Fibroblast of lung (primary cell): ENCODE data around the gene AGAP1. TPM values are rescaled to one million over a fixed set of nuclear protein-coding genes. Genes with fewer than 3 reads are reported as not detected.

Source experiments
- DNase-seq, 2 donors: peaks; one replicate each; pipeline versions ENCODE4 v3.0.0 to v3.0.0-alpha.2; 2010; ENCODE audit warnings: low read depth in 2 of 2
- H2AFZ ChIP-seq: 2 replicates; pipeline ENCODE4 v1.5.1; 2012; ENCODE audit warnings: low read length, control low read depth, inconsistent platforms
- H3K27ac ChIP-seq: 2 replicates; pipeline ENCODE4 v1.5.1; 2011; ENCODE audit warnings: low read length, control low read depth; ENCODE audit not compliant: insufficient read depth
- H3K27me3 ChIP-seq: 2 replicates; pipeline ENCODE4 v1.5.1; 2011; ENCODE audit warnings: mild to moderate bottlenecking, low read length; ENCODE audit not compliant: control insufficient read depth, insufficient read depth
- H3K36me3 ChIP-seq: 2 replicates; pipeline ENCODE4 v1.5.1; 2011; ENCODE audit warnings: low read length; ENCODE audit not compliant: control insufficient read depth, insufficient read depth
- H3K4me1 ChIP-seq: 2 replicates; pipeline ENCODE4 v1.5.1; 2011; ENCODE audit warnings: low read length; ENCODE audit not compliant: control insufficient read depth, insufficient read depth; ENCODE audit errors: extremely low read depth
- H3K4me2 ChIP-seq: 2 replicates; pipeline ENCODE4 v1.5.1; 2011; ENCODE audit warnings: low read length, control low read depth; ENCODE audit not compliant: insufficient read depth; ENCODE audit errors: extremely low read depth
- H3K4me3 ChIP-seq, 4 experiments: fragments of 200-600 bp in 1 of 4; sonication (generic) in 1 of 4; replicated peaks in 1 of 4; 2 replicates each; pipeline ENCODE4 v1.5.1; 2011 to 2016; ENCODE audit warnings: low read length in 4 of 4, low read depth in 3 of 4, mild to moderate bottlenecking in 3 of 4, control low read depth in 2 of 4, inconsistent platforms in 1 of 4, mixed read lengths in 1 of 4; ENCODE audit not compliant: insufficient read depth in 1 of 4; ENCODE audit errors: control extremely low read depth in 1 of 4
- H3K79me2 ChIP-seq: 2 replicates; pipeline ENCODE4 v1.5.1; 2012; ENCODE audit warnings: mild to moderate bottlenecking, low read length, inconsistent platforms; ENCODE audit not compliant: control insufficient read depth, insufficient read depth
- H3K9ac ChIP-seq: 2 replicates; pipeline ENCODE4 v1.5.1; 2011; ENCODE audit warnings: mild to moderate bottlenecking, low read length, control low read depth; ENCODE audit not compliant: insufficient read depth
- H3K9me3 ChIP-seq: 2 replicates; pipeline ENCODE4 v1.5.1; 2012; ENCODE audit warnings: low read depth, low read length; ENCODE audit not compliant: control insufficient read depth, insufficient read depth
- H4K20me1 ChIP-seq: 2 replicates; pipeline ENCODE4 v1.5.1; 2011; ENCODE audit warnings: low read length; ENCODE audit not compliant: control insufficient read depth, insufficient read depth; ENCODE audit errors: extremely low read depth
- EZH2 ChIP-seq: IDR thresholded peaks from 2 replicates; pipeline ENCODE4 v1.5.1; 2012; ENCODE audit warnings: low read length, control low read depth, mild to moderate bottlenecking; ENCODE audit errors: missing control alignments
- polyA plus RNA-seq, 2 donors: library from polyadenylated mRNA; depleted of rRNA in 1 of 2; stranded (reverse) in 1 of 2; unstranded in 1 of 2; fragments of >200 nt; gene quantifications; 2 replicates each; pipeline ENCODE4 v1.2.1, GENCODE V29; 2011 to 2012; ENCODE audit warnings: missing spikeins in 1 of 2
- total RNA-seq: library from RNA; depleted of rRNA; stranded (reverse); fragments of >200 nt; gene quantifications from 2 replicates; pipeline ENCODE4 v1.2.1, GENCODE V29; 2014
- TF ChIP-seq, protein P1 (sequence below), 2 donors: IDR thresholded peaks in 1 of 2; conservative IDR thresholded peaks in 1 of 2; 1 replicate in 1 of 2; 2 replicates in 1 of 2; pipeline ENCODE4 v1.5.1; 2011 to 2012; ENCODE audit warnings: low read length in 2 of 2, control low read depth in 1 of 2, inconsistent platforms in 1 of 2, low read depth in 1 of 2, mild to moderate bottlenecking in 1 of 2

The AGAP1 gene
- total and polyA plus RNA-seq, 2 donors (not counting 1 experiment from before 2014, with no cell fraction given), result 10.6 to 14.0 TPM

GRCh38 chr2:235677276-235677788 is 183.5 kb downstream of the AGAP1 start:
- Histone ChIP-seq H3K4me3 (no peak overlapping the region), H2AFZ (no peak overlapping the region), H3K9me3 (no peaks in the 10 kb centered on the region), H3K79me2 (peaks cover 9% of the 10 kb centered on the region), H3K4me1 (peaks cover 5% of the 10 kb centered on the region), H3K36me3 (no peaks in the 10 kb centered on the region), H3K27ac (no peak overlapping the region), H3K9ac (no peak overlapping the region), H3K27me3 (no peaks in the 10 kb centered on the region), H3K4me2 (no peak overlapping the region), H4K20me1 (no peaks in the 10 kb centered on the region)
- TF ChIP-seq EZH2, result no peak
- TF ChIP-seq, protein P1, sequence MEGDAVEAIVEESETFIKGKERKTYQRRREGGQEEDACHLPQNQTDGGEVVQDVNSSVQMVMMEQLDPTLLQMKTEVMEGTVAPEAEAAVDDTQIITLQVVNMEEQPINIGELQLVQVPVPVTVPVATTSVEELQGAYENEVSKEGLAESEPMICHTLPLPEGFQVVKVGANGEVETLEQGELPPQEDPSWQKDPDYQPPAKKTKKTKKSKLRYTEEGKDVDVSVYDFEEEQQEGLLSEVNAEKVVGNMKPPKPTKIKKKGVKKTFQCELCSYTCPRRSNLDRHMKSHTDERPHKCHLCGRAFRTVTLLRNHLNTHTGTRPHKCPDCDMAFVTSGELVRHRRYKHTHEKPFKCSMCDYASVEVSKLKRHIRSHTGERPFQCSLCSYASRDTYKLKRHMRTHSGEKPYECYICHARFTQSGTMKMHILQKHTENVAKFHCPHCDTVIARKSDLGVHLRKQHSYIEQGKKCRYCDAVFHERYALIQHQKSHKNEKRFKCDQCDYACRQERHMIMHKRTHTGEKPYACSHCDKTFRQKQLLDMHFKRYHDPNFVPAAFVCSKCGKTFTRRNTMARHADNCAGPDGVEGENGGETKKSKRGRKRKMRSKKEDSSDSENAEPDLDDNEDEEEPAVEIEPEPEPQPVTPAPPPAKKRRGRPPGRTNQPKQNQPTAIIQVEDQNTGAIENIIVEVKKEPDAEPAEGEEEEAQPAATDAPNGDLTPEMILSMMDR (conservative IDR thresholded peaks at IDR 0.05 in 1 of 2, IDR thresholded peaks at IDR 0.05 in 1 of 2; ENCODE audit: low read depth in 1 of 2, low read length in 2 of 2), result no peak
- DNase-seq, result no peak

GRCh38 chr2:235677937-235678336 is 184.1 kb downstream of the AGAP1 start:
- TF ChIP-seq, protein P1 (conservative IDR thresholded peaks at IDR 0.05 in 1 of 2, IDR thresholded peaks at IDR 0.05 in 1 of 2; ENCODE audit: low read depth in 1 of 2, low read length in 2 of 2), result no peak
- TF ChIP-seq EZH2, result no peak
- H2AFZ ChIP-seq, result no peak overlapping the region
- DNase-seq, result no peak
- no peak overlapping the region for H3K27ac ChIP-seq
- H3K9ac ChIP-seq, result no peak overlapping the region
- no peaks in the 10 kb centered on the region for H3K27me3 ChIP-seq
- peaks cover 9% of the 10 kb centered on the region for H3K79me2 ChIP-seq
- H3K4me2 ChIP-seq, result no peak overlapping the region
- no peak overlapping the region for H3K4me3 ChIP-seq
- no peaks in the 10 kb centered on the region for H3K36me3 ChIP-seq
- no peaks in the 10 kb centered on the region for H3K9me3 ChIP-seq
- H3K4me1 ChIP-seq, result peaks cover 5% of the 10 kb centered on the region
- H4K20me1 ChIP-seq, result no peaks in the 10 kb centered on the region

- Histone ChIP-seq H3K79me2 (peaks cover 9% of the 10 kb centered on the region), H3K4me2 (no peak overlapping the region), H3K27me3 (no peaks in the 10 kb centered on the region), H3K9me3 (no peaks in the 10 kb centered on the region), H3K4me1 (peaks cover 5% of the 10 kb centered on the region), H3K9ac (no peak overlapping the region), H2AFZ (no peak overlapping the region), H3K36me3 (no peaks in the 10 kb centered on the region), H4K20me1 (no peaks in the 10 kb centered on the region), H3K4me3 (no peak overlapping the region), H3K27ac (no peak overlapping the region)
- TF ChIP-seq EZH2, result no peak
- TF ChIP-seq, protein P1 (conservative IDR thresholded peaks at IDR 0.05 in 1 of 2, IDR thresholded peaks at IDR 0.05 in 1 of 2; ENCODE audit: low read depth in 1 of 2, low read length in 2 of 2), result no peak
- no peak for DNase-seq
These were observed 184.9 kb downstream of the AGAP1 start for GRCh38 chr2:235678712-235679111.
